Gastrocnemius medialis (tissue), 4 donors: ENCODE measurements around the gene SLC22A6. TPM values are rescaled to one million over a fixed set of nuclear protein-coding genes. Genes with fewer than 3 reads are reported as not detected.

Experiments used
- ATAC-seq, 2 donors: fragments of 150-250 bp; one replicate each; pipeline ENCODE4 v1.9.1; 2016
- DNase-seq, 2 donors: peaks; one replicate each; pipeline ENCODE4 v3.0.0-alpha.2; 2019
- H3K27ac ChIP-seq, 4 donors: fragments of 200-600 bp; sonication (generic); 1 replicate in 1 of 4; 2 replicates in 3 of 4; pipeline ENCODE4 v1.5.1; 2016 to 2018; ENCODE audit warnings: mild to moderate bottlenecking in 2 of 4, moderate library complexity in 1 of 4
- H3K27me3 ChIP-seq, 3 donors: fragments of 200-600 bp; sonication (generic) in 2 of 3; 1 replicate in 1 of 3; 2 replicates in 2 of 3; pipeline versions ENCODE4 v1.5.1 to v1.6.0; 2016 to 2019; ENCODE audit warnings: mild to moderate bottlenecking in 1 of 3, moderate library complexity in 1 of 3
- H3K36me3 ChIP-seq, 2 donors: fragments of 200-600 bp; sonication (generic) in 1 of 2; one replicate each; pipeline ENCODE4 v1.5.1; 2017 to 2018
- H3K4me1 ChIP-seq, 2 donors: fragments of 200-600 bp; sonication (generic) in 1 of 2; one replicate each; pipeline ENCODE4 v1.5.1; 2016 to 2017; ENCODE audit warnings: mild to moderate bottlenecking in 2 of 2
- H3K4me3 ChIP-seq, 4 donors: fragments of 200-600 bp; sonication (generic) in 3 of 4; 1 replicate in 1 of 4; 2 replicates in 3 of 4; pipeline ENCODE4 v1.5.1; 2016 to 2019; ENCODE audit warnings: mild to moderate bottlenecking in 2 of 4
- H3K9me3 ChIP-seq, 3 donors: fragments of 200-600 bp; sonication (generic) in 2 of 3; 1 replicate in 1 of 3; 2 replicates in 2 of 3; pipeline ENCODE4 v1.5.1; 2016 to 2019
- POLR2A ChIP-seq, 2 donors: fragments of 450-650 bp; IDR thresholded peaks; one replicate each; pipeline ENCODE4 v1.6.1; 2017; ENCODE audit warnings: antibody characterized with exemption in 2 of 2, mild to moderate bottlenecking in 2 of 2, moderate library complexity in 2 of 2
- in situ Hi-C, 4 donors: fragments of 200-750 bp; cut with MboI; loops; one replicate each; pipeline versions ENCODE4 v1.15.0 to v1.8.0; 2017; ENCODE audit warnings: low sequenced_read_pairs in 4 of 4
- intact Hi-C: fragments of 100-400 bp; cut with DNase I; formaldehyde crosslinking; loops from one replicate; pipeline ENCODE4 v1.15.1; 2023; ENCODE audit warnings: low total_unique reads
- total RNA-seq, 4 donors: library from RNA; depleted of rRNA; stranded (reverse); fragments of >200 nt; gene quantifications; one replicate each; pipeline versions ENCODE4 v1.1.0 to v1.2.3, GENCODE V29; 2016
- TF ChIP-seq, protein P1 (sequence below), 5 experiments: fragments of 450-650 bp in 3 of 5; fragments of 200-600 bp in 2 of 5; sonication (generic) in 2 of 5; IDR thresholded peaks in 4 of 5; conservative IDR thresholded peaks in 1 of 5; 1 replicate in 4 of 5; 2 replicates in 1 of 5; pipeline ENCODE4 v1.5.1; 2016 to 2019; ENCODE audit warnings: antibody characterized with exemption in 5 of 5, mild to moderate bottlenecking in 3 of 5, moderate library complexity in 3 of 5

SLC22A6 gene
- total RNA-seq, 4 donors from 2014 or later = not detected

- no peak for TF ChIP-seq POLR2A (IDR thresholded peaks at IDR 0.05)
- TF ChIP-seq, protein P1, sequence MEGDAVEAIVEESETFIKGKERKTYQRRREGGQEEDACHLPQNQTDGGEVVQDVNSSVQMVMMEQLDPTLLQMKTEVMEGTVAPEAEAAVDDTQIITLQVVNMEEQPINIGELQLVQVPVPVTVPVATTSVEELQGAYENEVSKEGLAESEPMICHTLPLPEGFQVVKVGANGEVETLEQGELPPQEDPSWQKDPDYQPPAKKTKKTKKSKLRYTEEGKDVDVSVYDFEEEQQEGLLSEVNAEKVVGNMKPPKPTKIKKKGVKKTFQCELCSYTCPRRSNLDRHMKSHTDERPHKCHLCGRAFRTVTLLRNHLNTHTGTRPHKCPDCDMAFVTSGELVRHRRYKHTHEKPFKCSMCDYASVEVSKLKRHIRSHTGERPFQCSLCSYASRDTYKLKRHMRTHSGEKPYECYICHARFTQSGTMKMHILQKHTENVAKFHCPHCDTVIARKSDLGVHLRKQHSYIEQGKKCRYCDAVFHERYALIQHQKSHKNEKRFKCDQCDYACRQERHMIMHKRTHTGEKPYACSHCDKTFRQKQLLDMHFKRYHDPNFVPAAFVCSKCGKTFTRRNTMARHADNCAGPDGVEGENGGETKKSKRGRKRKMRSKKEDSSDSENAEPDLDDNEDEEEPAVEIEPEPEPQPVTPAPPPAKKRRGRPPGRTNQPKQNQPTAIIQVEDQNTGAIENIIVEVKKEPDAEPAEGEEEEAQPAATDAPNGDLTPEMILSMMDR (IDR thresholded peaks at IDR 0.05 in 4 of 5, conservative IDR thresholded peaks at IDR 0.05 in 1 of 5) = peak in 2 of 5 experiments; percentile 22 to 33
- Histone ChIP-seq H3K27me3 (no peaks in the 10 kb centered on the region), H3K36me3 (no peaks in the 10 kb centered on the region), H3K4me1 (peaks cover 3 to 4% of the 10 kb centered on the region in 2 donors), H3K4me3 (no peak overlapping the region), H3K27ac (no peak overlapping the region), H3K9me3 (no peaks in the 10 kb centered on the region)
- intact Hi-C loops (no loop called here), in situ Hi-C loops (no loop called here)
- no peak for DNase-seq
- ATAC-seq = no peak
Measured at GRCh38 chr11:62974848-62975522, 9.8 kb downstream of the SLC22A6 start.

DNA sequence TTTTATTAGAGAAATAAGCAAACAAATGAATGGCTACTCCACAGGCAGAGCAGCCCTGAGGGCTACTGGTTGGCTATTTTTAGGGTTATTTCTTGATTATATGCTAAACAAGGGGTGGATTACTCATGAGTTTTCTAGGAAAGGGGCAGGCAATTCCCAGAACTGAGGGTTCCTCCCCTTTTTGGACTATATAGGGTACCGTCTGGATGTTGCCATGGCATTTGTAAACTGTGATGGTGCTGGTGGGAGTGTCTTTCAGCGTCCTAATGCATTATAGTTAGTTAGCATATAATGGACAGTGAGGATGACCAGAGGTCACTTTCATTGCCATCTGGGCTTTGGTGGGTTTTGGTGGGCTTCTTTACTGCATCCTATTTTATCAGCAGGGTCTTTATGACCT is 19.2 kb downstream of the SLC22A6 start:
- intact Hi-C loops = no loop called here
- no peak overlapping the region for H3K4me3 ChIP-seq
- H3K9me3 ChIP-seq = no peaks in the 10 kb centered on the region
- TF ChIP-seq, protein P1 (IDR thresholded peaks at IDR 0.05 in 4 of 5, conservative IDR thresholded peaks at IDR 0.05 in 1 of 5) = no peak
- no peak for TF ChIP-seq POLR2A (IDR thresholded peaks at IDR 0.05)
- peaks cover 0 to 3% (median 0%) of the 10 kb centered on the region in 3 donors for H3K27me3 ChIP-seq
- in situ Hi-C loops = no loop called here
- no peaks in the 10 kb centered on the region for H3K4me1 ChIP-seq
- no peaks in the 10 kb centered on the region for H3K36me3 ChIP-seq
- ATAC-seq (no peak), DNase-seq (no peak)
- no peak overlapping the region for H3K27ac ChIP-seq

DNA sequence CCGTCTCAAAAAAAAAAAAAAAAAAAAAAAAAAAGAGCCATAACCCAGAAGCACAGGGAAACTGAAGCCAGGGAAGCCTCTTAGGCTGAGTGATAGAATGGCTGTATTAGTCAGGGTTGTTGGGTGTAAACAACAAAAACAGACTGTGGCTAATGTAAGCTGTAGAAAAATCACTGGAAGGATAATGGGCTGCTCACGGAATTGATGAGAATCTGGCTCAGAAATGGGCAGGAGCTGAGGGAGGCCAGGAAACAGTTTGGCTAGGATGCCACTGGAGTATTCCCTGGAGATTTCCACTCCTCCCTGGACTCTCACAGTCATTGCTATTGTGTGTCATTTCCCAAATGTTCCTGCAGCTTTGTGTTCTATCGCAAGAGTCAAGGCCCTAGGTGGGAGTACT is 22.4 kb downstream of the SLC22A6 start:
- Histone ChIP-seq H3K4me3 (no peak overlapping the region), H3K4me1 (peaks cover 9 to 10% of the 10 kb centered on the region in 2 donors), H3K27me3 (peaks cover 0 to 3% (median 0%) of the 10 kb centered on the region in 3 donors), H3K9me3 (no peaks in the 10 kb centered on the region), H3K27ac (no peak overlapping the region), H3K36me3 (no peaks in the 10 kb centered on the region)
- TF ChIP-seq, protein P1 (IDR thresholded peaks at IDR 0.05 in 4 of 5, conservative IDR thresholded peaks at IDR 0.05 in 1 of 5) = no peak
- TF ChIP-seq POLR2A (IDR thresholded peaks at IDR 0.05) = no peak
- in situ Hi-C loops (no loop called here), intact Hi-C loops (no loop called here)
- DNase-seq = no peak
- no peak for ATAC-seq

GRCh38 chr11:62961017-62961570 is 23.7 kb downstream of the SLC22A6 start:
- ATAC-seq (no peak), DNase-seq (no peak)
- Histone ChIP-seq H3K9me3 (no peaks in the 10 kb centered on the region), H3K27me3 (no peaks in the 10 kb centered on the region), H3K4me1 (peaks cover 9 to 10% of the 10 kb centered on the region in 2 donors), H3K36me3 (no peaks in the 10 kb centered on the region), H3K27ac (no peak overlapping the region), H3K4me3 (no peak overlapping the region)
- in situ Hi-C loops (no loop called here), intact Hi-C loops (no loop called here)
- TF ChIP-seq POLR2A (IDR thresholded peaks at IDR 0.05) = no peak
- TF ChIP-seq, protein P1 (IDR thresholded peaks at IDR 0.05 in 4 of 5, conservative IDR thresholded peaks at IDR 0.05 in 1 of 5) = no peak
